Measurements from ENCODE around the gene KIAA0232.
"Not testable (repeated sequence)": the region's sequence is repeated elsewhere in the genome, so short reads cannot be mapped to it uniquely, and the experiment has no call there.

Gene KIAA0232

GRCh38 chr4:6901669-6902317 lies 119.3 kb downstream of the KIAA0232 start:
- DNase-seq (ENCODE audit: low read depth in 2 of 2) = no peak

- DNase-seq (ENCODE audit: low read depth in 2 of 2) = no peak
Observed at GRCh38 chr4:6902318-6903042, 120.0 kb downstream of the KIAA0232 start.

- no peak for DNase-seq (ENCODE audit: low read depth in 2 of 2)
Observed at GRCh38 chr4:6905516-6906445, 123.3 kb downstream of the KIAA0232 start.

GRCh38 chr4:6906486-6906885 lies 124.0 kb downstream of the KIAA0232 start:
- not testable (repeated sequence) for DNase-seq (ENCODE audit: low read depth in 2 of 2)

GRCh38 chr4:6907658-6908191 lies 125.2 kb downstream of the KIAA0232 start:
- DNase-seq (ENCODE audit: low read depth in 2 of 2) = no peak

GRCh38 chr4:6908432-6909112 lies 126.0 kb downstream of the KIAA0232 start:
- DNase-seq (ENCODE audit: low read depth in 2 of 2) = no peak

GRCh38 chr4:6909113-6909969 lies 126.8 kb downstream of the KIAA0232 start, which contains the start of gene TBC1D14:
Gene TBC1D14 (plus strand): TSS chr4:6909826. CDS start chr4:6923390, 13,564 bp downstream.
- DNase-seq (ENCODE audit: low read depth in 2 of 2) = peak; percentile 72 to 79

- DNase-seq (ENCODE audit: low read depth in 2 of 2) = no peak
Observed at GRCh38 chr4:6909970-6910339, 127.4 kb downstream of the KIAA0232 start.

- DNase-seq (ENCODE audit: low read depth in 2 of 2) = no peak
Observed at GRCh38 chr4:6910340-6910959, 127.9 kb downstream of the KIAA0232 start.

GRCh38 chr4:6910960-6911874 lies 128.7 kb downstream of the KIAA0232 start:
- no peak for DNase-seq (ENCODE audit: low read depth in 2 of 2)

GRCh38 chr4:6911917-6912316 lies 129.4 kb downstream of the KIAA0232 start:
- not testable (repeated sequence) for DNase-seq (ENCODE audit: low read depth in 2 of 2)

GRCh38 chr4:6912441-6912840 lies 129.9 kb downstream of the KIAA0232 start:
- DNase-seq (ENCODE audit: low read depth in 2 of 2) = no peak

GRCh38 chr4:6913350-6913905 lies 130.9 kb downstream of the KIAA0232 start:
- DNase-seq (ENCODE audit: low read depth in 2 of 2) = no peak

GRCh38 chr4:6914448-6914847 lies 131.9 kb downstream of the KIAA0232 start:
- DNase-seq (ENCODE audit: low read depth in 2 of 2) = no peak

GRCh38 chr4:6915041-6916005 lies 132.8 kb downstream of the KIAA0232 start:
- no peak for DNase-seq (ENCODE audit: low read depth in 2 of 2)

- no peak for DNase-seq (ENCODE audit: low read depth in 2 of 2)
Observed at GRCh38 chr4:6916069-6916586, 133.6 kb downstream of the KIAA0232 start.
